Activated CD8-positive, alpha-beta memory T cell treated with anti-CD3 and anti-CD28 coated beads, Interleukin-2, amount 10 ng/mL, durations not matched to agents 7 days and 5 days (primary cell): Measurements from ENCODE around the gene STMP1. TPM values are rescaled to one million over a fixed set of nuclear protein-coding genes. Genes with fewer than 3 reads are reported as not detected.
"Not testable (repeated sequence)": the region's sequence is repeated elsewhere in the genome, so short reads cannot be mapped to it uniquely, and the experiment has no call there.

Experiments
- ATAC-seq: fragments of 150-1000 bp; cut with Tn5 transposase; one replicate; pipeline ENCODE4 v1.10.0; 2021; ENCODE audit warnings: moderate library complexity
- CTCF ChIA-PET: fragments of 350-600 bp; sonication (Branson Sonifier 250); formaldehyde crosslinking; loops from one replicate; lab custom pipeline; 2021; ENCODE audit warnings: antibody characterized with exemption; lab: Charles Lee
- DNase-seq: peaks from one replicate; pipeline ENCODE4 v3.0.0-alpha.2; 2020
- H3K27ac Mint-ChIP-seq: one replicate; pipeline ENCODE4 v1.8.0; 2021; ENCODE audit warnings: mild to moderate bottlenecking, mixed read lengths
- H3K27me3 Mint-ChIP-seq: one replicate; pipeline ENCODE4 v1.8.0; 2021; ENCODE audit warnings: mixed read lengths
- H3K36me3 Mint-ChIP-seq: one replicate; pipeline ENCODE4 v1.8.0; 2021; ENCODE audit warnings: mild to moderate bottlenecking, mixed read lengths
- H3K4me1 Mint-ChIP-seq: one replicate; pipeline ENCODE4 v1.8.0; 2021; ENCODE audit warnings: mixed read lengths
- H3K4me3 Mint-ChIP-seq: one replicate; pipeline ENCODE4 v1.8.0; 2021; ENCODE audit warnings: mild to moderate bottlenecking, moderate library complexity, mixed read lengths
- H3K9me3 Mint-ChIP-seq: one replicate; pipeline ENCODE4 v1.8.0; 2022; ENCODE audit warnings: low read depth, mixed read lengths
- total RNA-seq, 2 experiments: library from RNA; stranded (reverse); gene quantifications; one replicate each; pipeline ENCODE4 v1.2.3, GENCODE V29; 2021

Gene STMP1
- total RNA-seq, 2 experiments from 2014 or later, result 14.4 to 17.5 TPM

DNA sequence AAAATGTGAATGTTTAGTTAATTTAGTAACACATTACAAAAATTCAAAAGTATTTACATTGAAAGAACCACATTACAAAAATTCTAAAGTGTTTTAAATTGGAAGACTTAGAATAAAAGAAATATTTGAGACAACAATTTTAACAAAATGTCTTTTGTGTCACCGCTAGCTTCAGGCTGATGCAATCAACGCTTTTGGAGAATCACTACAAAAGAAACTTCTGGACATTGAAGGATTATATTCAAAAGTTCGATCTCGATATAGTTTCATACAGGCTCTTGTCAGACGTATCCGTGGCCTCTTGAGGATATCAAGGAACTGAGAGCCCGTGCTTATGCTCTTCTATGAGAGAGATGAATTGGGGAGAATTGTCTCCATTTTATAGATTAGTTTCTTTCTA, 14.1 kb upstream of the STMP1 start:
- no peak for DNase-seq
- Mint-ChIP-seq H3K36me3 (peaks cover 26% of the 10 kb centered on the region), H3K4me3 (no peak overlapping the region), H3K9me3 (no peaks in the 10 kb centered on the region), H3K27ac (no peak overlapping the region), H3K4me1 (peaks cover 3% of the 10 kb centered on the region), H3K27me3 (no peaks in the 10 kb centered on the region)
- ATAC-seq, result no peak
- CTCF ChIA-PET, result interaction anchor here (0.6 kb wide), 1 partner anchor 17 kb away, joined by 3 read pairs; no protein-coding TSS in a partner anchor

DNA sequence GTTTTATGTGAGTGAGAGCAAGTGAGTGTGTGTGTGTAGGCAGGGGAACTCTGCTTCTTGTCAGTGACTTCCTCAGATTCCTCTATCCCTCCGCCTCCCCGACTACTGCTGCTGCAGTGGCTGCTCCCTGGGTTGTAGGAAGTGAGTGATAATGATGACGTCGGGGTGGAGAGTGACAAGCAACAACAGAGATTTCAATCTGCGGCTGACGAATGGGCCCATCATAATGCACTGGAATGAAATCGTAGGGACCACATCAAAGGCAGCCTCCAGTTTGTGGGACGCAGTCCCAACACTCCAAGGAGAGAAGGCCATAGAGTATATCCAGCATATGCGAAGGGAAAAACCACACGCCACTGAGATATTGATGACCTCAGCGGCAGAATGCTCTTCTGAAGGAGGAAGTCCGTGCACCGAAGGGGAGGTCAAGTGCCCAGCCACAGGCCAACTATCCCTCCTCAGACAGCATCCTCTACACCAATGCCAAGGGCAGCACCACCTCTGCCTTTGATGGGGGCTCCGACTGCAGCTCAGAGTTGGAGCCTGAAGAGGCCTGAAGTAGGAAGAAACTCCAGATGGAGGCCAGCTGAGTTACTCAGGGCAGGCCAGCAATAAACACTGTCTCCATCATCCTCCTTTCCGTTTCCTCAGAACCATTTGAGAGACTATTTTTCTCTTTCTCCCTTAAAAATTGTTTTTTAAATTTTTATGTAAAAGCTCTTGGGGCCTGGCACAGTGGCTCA, 11.3 kb upstream of the STMP1 start:
- H3K9me3 Mint-ChIP-seq, result no peaks in the 10 kb centered on the region
- ATAC-seq, result no peak
- no peaks in the 10 kb centered on the region for H3K27me3 Mint-ChIP-seq
- H3K36me3 Mint-ChIP-seq, result peaks cover 13% of the 10 kb centered on the region
- H3K4me3 Mint-ChIP-seq, result no peak overlapping the region
- no peaks in the 10 kb centered on the region for H3K4me1 Mint-ChIP-seq
- no peak for DNase-seq
- CTCF ChIA-PET, result interaction anchor here (1.7 kb wide), 1 partner anchor 11 kb away, joined by 5 read pairs; the partner anchor contains the start of gene STMP1
- H3K27ac Mint-ChIP-seq, result no peak overlapping the region

DNA sequence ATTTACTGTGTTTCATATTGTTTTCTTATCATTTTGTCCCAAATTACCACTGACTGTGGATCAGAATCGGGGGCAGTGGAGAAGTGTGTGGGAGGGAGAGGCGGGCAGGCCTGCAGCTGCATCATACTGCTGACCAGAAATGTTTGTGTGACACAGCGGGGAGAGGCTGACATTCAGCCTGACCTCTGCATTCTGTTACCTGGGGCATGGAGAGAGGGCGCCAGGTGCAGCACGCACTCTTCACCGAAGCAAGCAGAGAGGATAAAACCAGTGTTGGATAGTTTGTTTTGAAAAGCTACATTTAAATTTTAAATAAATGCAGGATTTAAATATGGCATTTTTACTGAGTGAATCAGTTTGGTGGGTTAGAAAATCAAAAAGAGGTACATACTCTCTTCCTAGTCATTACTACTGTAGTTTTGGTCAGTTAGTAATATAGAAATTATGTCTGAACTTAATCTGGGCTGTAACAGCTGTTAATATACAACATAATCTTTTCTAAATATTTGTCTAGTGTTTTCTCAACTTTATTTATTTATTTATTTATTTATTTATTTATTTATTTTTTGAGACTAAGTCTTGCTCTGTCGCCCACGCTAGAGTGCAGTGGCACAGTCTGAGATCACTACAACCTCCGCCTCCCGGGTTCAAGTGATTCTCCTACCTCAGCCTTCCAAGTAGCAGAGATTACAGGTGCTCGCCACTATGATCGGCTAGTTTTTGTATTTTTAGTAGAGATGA, 8.8 kb upstream of the STMP1 start:
- H3K4me3 Mint-ChIP-seq, result no peak overlapping the region
- CTCF ChIA-PET, result interaction anchor here (0.8 to 1.4 kb wide), 2 partner anchors 9 kb away, joined by 3 to 5 read pairs; partner anchors contain the start of gene STMP1
- ATAC-seq (no peak), DNase-seq (no peak)
- no peak overlapping the region for H3K27ac Mint-ChIP-seq
- H3K36me3 Mint-ChIP-seq, result peaks cover 5% of the 10 kb centered on the region
- no peaks in the 10 kb centered on the region for H3K27me3 Mint-ChIP-seq
- no peaks in the 10 kb centered on the region for H3K4me1 Mint-ChIP-seq
- H3K9me3 Mint-ChIP-seq, result no peaks in the 10 kb centered on the region

DNA sequence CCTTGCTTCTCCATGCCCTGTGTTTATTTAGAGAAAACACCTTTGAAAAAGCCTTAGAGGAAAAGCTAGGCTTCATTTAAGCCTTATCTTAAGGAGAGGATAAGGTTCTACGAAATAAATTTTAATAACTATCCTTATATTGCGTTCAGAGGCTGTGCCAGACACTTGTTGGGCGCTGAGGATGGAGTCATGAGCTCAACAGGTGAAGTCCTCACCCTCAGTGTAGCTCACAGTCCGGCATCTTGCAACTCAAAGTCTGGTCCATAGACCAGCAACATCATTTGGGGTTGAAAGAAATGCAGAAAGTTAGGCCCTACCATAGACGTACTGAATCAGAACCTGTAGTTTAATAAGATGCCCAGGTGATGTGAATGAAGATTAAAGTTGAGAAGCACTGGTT, 3.8 kb upstream of the STMP1 start:
- DNase-seq, result no peak

DNA sequence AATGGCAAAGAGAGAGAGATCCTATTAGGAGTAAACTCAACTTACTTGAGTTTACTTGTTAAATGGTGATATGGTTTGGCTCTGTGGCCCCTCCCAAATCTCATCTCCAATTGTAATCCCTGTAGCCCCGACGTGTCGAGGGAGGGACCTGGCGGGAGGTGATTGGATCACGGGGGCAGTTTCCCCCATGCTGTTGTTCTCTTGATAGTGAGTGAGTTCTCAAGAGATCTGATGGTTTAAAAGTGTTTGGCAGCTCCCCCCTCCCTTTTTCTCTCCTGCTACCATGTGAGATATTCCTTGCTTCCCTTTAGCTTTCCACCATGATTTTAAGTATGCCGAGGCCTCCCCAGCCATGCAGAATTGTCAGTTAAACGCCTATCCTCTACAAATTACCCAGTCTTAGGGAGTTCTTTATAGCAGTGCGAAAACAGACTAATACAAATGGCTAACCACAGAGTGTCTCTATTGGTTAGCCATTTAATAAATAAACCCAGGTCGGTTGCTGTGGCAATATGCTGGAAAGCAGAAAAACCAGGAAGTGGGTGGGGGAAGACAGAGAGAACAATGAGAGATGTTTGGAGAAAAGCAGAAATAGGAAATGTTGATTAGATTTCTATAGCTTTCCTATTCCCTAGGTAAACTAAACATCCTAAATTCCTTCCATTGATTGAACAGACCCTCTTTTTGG, 3.0 kb upstream of the STMP1 start:
- H3K4me1 Mint-ChIP-seq, result peaks cover 23% of the 10 kb centered on the region
- CTCF ChIA-PET, result interaction anchor here (5.7 to 6.7 kb wide), 2 partner anchors 13 to 14 kb away, joined by 35 to 42 read pairs; no protein-coding TSS in a partner anchor
- no peak overlapping the region for H3K27ac Mint-ChIP-seq
- H3K36me3 Mint-ChIP-seq, result peaks cover 1% of the 10 kb centered on the region
- ATAC-seq (no peak), DNase-seq (no peak)
- H3K9me3 Mint-ChIP-seq, result no peaks in the 10 kb centered on the region
- no peak overlapping the region for H3K4me3 Mint-ChIP-seq
- no peaks in the 10 kb centered on the region for H3K27me3 Mint-ChIP-seq

More for the DNA sequence above, 3.8 kb upstream of the STMP1 start:
- Mint-ChIP-seq H3K36me3 (no peaks in the 10 kb centered on the region), H3K4me1 (peaks cover 17% of the 10 kb centered on the region), H3K27me3 (no peaks in the 10 kb centered on the region), H3K4me3 (no peak overlapping the region), H3K9me3 (no peaks in the 10 kb centered on the region), H3K27ac (no peak overlapping the region)
- CTCF ChIA-PET, result interaction anchor here (0.6 to 6.7 kb wide), 6 partner anchors 13 to 337 kb away, joined by 3 to 42 read pairs (median 6); no protein-coding TSS in a partner anchor
- ATAC-seq, result no peak

DNA sequence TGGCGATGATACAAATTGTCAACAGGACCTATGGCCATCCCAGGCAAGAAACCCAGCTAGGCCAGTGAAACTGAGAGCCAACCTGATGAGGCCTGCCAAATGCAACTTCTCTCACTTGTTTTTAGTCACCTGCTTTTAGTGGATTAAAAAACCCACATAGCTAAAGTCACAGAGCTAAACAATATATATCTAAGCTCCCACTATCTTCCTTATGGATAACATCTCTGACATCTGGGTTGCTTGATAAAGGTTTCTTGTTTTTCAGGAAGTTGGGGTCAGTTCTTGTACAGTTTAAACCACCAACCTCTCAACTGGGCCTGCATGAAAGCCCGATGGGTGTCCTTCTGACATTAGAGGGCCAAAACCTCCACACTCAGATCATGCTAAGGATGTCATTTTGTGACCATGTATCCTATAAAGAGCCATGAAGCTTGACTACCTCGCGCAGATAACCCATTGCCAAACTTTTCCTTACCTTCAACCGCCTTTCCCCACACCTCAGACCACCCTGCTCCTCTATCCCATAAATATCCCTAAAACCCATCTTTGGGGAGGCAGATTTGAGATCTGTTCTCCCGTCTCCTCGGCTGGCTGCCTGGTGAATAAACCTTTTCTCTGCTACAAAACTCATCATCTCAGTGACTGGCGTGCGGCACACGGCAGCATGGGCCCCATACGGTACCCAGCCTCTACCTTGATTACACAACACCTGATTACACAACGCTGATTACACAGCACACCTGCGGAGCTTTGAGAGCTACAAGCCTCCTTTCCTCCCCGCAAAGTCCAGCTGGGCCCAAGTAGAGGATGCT, 797 bp upstream of the STMP1 start:
- peak; percentile 2 for ATAC-seq
- H3K4me3 Mint-ChIP-seq, result peak overlapping the region; percentile 90

DNA sequence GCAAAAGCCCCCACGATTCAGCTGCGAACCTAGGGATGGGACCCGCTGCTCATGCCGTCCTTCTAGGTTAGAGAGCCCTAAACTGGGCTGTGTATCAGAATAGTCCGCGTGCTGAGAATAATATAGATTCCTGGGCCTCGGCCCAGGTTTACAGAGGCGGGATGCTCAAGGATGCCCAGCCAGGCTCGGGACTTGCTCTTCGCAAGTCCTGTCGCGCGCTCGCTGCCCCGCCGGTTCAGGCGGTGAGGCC, 266 bp upstream of the STMP1 start:
- peak overlapping the region; percentile 90 for H3K4me3 Mint-ChIP-seq
- H3K4me1 Mint-ChIP-seq, result peaks cover 33% of the 10 kb centered on the region
- ATAC-seq (no peak), DNase-seq (peak; percentile 45)
- H3K9me3 Mint-ChIP-seq, result no peaks in the 10 kb centered on the region
- peak overlapping the region; percentile 77 for H3K27ac Mint-ChIP-seq
- H3K27me3 Mint-ChIP-seq, result no peaks in the 10 kb centered on the region
- peaks cover 9% of the 10 kb centered on the region for H3K36me3 Mint-ChIP-seq
- CTCF ChIA-PET, result interaction anchor here (0.8 to 6.7 kb wide), 14 partner anchors 9 to 388 kb away, joined by 3 to 42 read pairs (median 5); partner anchors contain the start of gene NUP205

More for the DNA sequence above, 797 bp upstream of the STMP1 start:
- DNase-seq, result no peak
- Mint-ChIP-seq H3K36me3 (peaks cover 5% of the 10 kb centered on the region), H3K27me3 (no peaks in the 10 kb centered on the region), H3K27ac (peak overlapping the region; percentile 77), H3K9me3 (no peaks in the 10 kb centered on the region), H3K4me1 (peaks cover 28% of the 10 kb centered on the region)
- CTCF ChIA-PET, result interaction anchor here (0.6 to 6.7 kb wide), 7 partner anchors 8 to 337 kb away, joined by 3 to 42 read pairs (median 3); no protein-coding TSS in a partner anchor

DNA sequence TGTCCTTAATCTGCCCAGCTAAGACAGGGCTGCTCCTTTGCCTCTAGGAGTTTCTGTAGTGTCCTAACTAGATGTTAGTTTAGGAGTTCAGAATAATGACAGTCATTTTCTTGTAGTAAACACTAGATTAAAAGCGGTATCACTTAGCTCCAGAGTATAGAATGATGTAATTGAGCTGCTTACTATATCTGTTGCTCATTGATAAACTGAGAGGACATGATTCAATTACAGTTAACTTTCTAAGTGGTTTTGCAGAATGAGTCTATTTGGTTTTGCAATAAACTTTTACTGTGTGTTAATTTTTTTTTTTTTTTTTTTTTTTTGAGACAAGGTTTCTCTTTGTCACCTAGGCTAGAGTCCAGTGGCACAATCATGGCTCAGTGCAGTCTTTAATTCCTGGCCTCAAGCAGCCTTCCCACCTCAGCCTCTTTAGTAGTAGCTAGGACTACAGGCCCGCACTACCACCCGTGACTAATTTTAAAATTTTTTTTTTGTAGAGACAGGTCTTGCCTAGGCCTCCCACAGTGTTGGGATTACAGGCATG, 1.8 kb downstream of the STMP1 start:
- no peaks in the 10 kb centered on the region for H3K9me3 Mint-ChIP-seq
- DNase-seq (no peak), ATAC-seq (no peak)

DNA sequence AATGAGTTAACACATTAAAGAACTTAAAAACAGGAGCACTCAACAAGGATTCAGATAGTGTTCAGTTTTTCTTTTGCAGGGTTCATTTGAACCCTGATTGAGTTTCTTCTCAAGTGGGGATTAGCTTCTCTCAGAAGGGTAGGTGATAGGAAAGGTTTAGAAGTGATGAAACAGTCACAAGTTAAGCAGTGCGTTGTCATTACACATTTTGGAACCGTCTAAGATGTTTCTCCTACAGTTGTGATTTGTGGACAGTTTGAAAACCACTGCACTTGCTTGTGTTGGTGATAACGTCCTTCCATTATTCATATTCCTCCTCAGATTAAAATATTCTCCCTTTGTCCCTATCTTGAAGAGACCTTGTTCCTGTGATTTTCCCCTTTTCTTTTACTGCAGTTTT, 2.7 kb downstream of the STMP1 start:
- Mint-ChIP-seq H3K27me3 (no peaks in the 10 kb centered on the region), H3K9me3 (no peaks in the 10 kb centered on the region), H3K4me3 (no peak overlapping the region), H3K4me1 (peaks cover 37% of the 10 kb centered on the region), H3K27ac (no peak overlapping the region), H3K36me3 (peaks cover 18% of the 10 kb centered on the region)
- CTCF ChIA-PET, result interaction anchor here (6.7 kb wide), 1 partner anchor 7 kb away, joined by 42 read pairs; no protein-coding TSS in a partner anchor
- ATAC-seq (no peak), DNase-seq (no peak)

More for the DNA sequence above, 1.8 kb downstream of the STMP1 start:
- Mint-ChIP-seq H3K36me3 (peaks cover 18% of the 10 kb centered on the region), H3K4me3 (peak overlapping the region; percentile 90), H3K4me1 (peaks cover 37% of the 10 kb centered on the region), H3K27me3 (no peaks in the 10 kb centered on the region), H3K27ac (no peak overlapping the region)
- CTCF ChIA-PET, result interaction anchor here (1.3 to 6.7 kb wide), 4 partner anchors 8 to 390 kb away, joined by 3 to 42 read pairs (median 22); no protein-coding TSS in a partner anchor

DNA sequence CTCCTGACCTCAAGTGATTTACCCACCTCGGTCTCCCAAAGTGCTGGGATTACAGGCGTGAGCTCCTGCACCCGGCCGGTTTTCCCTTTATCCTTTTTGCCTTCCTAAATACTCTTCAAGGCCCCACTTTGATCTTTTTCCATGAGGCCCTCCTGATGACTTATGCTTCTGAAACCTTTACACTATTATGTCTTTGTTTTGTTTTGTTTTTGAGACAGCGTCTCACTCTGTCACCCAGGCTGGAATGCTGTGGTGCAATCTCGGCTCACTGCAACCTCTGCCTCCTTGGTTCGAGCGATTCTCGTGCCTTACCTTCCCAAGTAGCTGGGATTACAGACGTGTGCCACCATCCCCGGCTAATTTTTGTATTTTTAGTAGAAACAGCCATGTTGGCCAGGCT, 3.8 kb downstream of the STMP1 start:
- no peak for DNase-seq
- H3K36me3 Mint-ChIP-seq, result peaks cover 18% of the 10 kb centered on the region
- H3K4me1 Mint-ChIP-seq, result peaks cover 37% of the 10 kb centered on the region
- no peaks in the 10 kb centered on the region for H3K9me3 Mint-ChIP-seq
- no peaks in the 10 kb centered on the region for H3K27me3 Mint-ChIP-seq
- H3K27ac Mint-ChIP-seq, result no peak overlapping the region
- no peak overlapping the region for H3K4me3 Mint-ChIP-seq
- CTCF ChIA-PET, result interaction anchor here (1.0 kb wide), 1 partner anchor 392 kb away, joined by 4 read pairs; no protein-coding TSS in a partner anchor
- ATAC-seq, result no peak

DNA sequence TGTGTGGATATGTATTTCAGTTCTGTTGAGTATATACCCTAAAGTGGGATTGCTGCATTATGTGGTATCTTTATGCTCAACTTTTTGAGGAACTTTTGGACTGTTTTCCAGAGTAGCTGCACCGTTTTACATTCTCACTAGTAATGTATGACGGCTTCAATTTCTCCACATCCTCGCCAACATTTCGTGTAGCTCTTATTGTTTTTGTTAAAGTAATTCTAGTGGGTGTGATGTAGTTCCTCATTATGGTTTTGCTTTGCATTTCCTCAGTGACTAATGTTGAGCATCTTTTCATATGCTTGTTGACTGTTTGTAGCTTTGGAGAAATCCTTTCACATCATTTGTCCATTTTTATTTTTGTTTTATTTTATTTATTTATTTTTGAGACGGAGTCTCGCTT, 4.5 kb downstream of the STMP1 start:
- Mint-ChIP-seq H3K4me1 (peaks cover 32% of the 10 kb centered on the region), H3K9me3 (no peaks in the 10 kb centered on the region), H3K4me3 (no peak overlapping the region), H3K27ac (no peak overlapping the region), H3K27me3 (no peaks in the 10 kb centered on the region), H3K36me3 (peaks cover 18% of the 10 kb centered on the region)
- CTCF ChIA-PET, result interaction anchor here (1.0 kb wide), 1 partner anchor 392 kb away, joined by 4 read pairs; no protein-coding TSS in a partner anchor
- DNase-seq, result no peak
- no peak for ATAC-seq

DNA sequence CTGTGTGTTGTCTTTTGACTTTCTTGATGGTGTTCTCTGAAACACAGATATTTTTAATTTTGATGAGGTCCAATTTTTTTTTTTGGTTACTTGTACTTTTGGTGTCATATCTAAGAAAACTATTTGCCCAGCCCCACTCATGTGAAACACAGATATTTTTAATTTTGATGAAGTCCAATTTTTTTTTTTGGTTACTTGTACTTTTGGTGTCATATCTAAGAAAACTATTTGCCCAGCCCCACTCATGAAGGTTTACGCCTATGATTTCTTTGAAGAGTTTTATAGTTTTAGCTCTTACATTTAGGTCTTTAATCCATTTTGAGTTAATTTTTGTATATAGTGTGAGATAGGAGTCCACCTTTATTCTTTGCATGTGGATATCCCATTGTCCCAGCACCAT, 5.3 kb downstream of the STMP1 start:
- not testable (repeated sequence) for ATAC-seq, DNase-seq, H3K27ac Mint-ChIP-seq, H3K27me3 Mint-ChIP-seq, H3K9me3 Mint-ChIP-seq, H3K4me3 Mint-ChIP-seq
- CTCF ChIA-PET, result interaction anchor here (1.2 kb wide), 1 partner anchor 393 kb away, joined by 3 read pairs; no protein-coding TSS in a partner anchor
- Mint-ChIP-seq H3K36me3 (peaks cover 18% of the 10 kb centered on the region), H3K4me1 (peaks cover 28% of the 10 kb centered on the region)
